Measurements from ENCODE around the gene TMEM89. TPM values are rescaled to one million over a fixed set of nuclear protein-coding genes. Genes with fewer than 3 reads are reported as not detected.

TMEM89 gene
- total RNA-seq, 2 donors from 2014 or later = 0.57 TPM; not detected in 1

DNA sequence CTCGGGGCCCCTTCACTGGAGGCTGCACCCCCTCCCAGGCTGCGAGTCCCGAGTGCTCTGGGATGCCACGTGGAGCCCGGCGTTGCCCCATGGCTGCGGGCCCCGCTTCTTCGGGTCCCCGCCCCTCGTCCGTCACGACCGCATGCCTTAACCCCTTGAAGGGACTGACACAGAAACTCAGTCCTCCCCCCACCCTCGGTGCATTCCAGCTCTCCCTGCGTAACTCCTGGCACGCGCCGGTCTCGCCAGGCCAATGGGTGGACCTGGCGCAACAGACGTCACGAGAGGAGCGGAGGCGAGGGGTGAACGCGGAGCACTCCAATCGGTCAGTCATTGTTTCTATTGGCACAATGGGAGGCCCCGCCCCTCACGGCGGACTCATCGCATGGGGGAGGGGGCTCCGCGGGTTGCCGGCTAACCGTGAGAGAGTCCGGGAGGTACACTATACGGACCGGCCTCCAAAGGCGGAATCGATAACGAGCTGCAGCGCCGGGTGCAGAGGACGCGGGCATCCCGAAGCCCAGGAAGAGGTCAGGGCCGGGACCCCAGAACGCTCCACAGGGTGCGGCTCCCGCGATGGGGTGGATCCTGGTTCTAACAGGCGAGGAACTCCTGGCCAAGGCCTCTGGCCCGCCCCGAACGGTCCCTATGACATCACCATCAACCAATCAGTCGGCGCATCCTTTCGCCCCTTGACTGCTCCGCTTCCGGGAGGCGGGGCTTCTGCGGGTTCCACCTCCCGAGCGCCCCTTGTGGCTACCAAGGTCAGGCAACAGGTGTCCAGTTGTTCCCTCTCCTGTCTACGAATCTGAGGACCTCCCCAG, 42.1 kb upstream of the TMEM89 start:
- TF ChIP-seq, protein P1, sequence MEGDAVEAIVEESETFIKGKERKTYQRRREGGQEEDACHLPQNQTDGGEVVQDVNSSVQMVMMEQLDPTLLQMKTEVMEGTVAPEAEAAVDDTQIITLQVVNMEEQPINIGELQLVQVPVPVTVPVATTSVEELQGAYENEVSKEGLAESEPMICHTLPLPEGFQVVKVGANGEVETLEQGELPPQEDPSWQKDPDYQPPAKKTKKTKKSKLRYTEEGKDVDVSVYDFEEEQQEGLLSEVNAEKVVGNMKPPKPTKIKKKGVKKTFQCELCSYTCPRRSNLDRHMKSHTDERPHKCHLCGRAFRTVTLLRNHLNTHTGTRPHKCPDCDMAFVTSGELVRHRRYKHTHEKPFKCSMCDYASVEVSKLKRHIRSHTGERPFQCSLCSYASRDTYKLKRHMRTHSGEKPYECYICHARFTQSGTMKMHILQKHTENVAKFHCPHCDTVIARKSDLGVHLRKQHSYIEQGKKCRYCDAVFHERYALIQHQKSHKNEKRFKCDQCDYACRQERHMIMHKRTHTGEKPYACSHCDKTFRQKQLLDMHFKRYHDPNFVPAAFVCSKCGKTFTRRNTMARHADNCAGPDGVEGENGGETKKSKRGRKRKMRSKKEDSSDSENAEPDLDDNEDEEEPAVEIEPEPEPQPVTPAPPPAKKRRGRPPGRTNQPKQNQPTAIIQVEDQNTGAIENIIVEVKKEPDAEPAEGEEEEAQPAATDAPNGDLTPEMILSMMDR (conservative IDR thresholded peaks at IDR 0.05) = peak; percentile 91
- WGBS, 2 experiments (ENCODE audit: insufficient coverage in 1 of 2, insufficient read length in 1 of 2) = 0% methylated on average over 30 to 66 of the region's 66 CpGs
- Mint-ChIP-seq H3K36me3 (ENCODE audit: low read depth) (peaks cover 31% of the 10 kb centered on the region), H3K4me1 (peaks cover 10% of the 10 kb centered on the region), H3K27ac (peak overlapping the region; percentile 100), H3K4me3 (peak overlapping the region; percentile 80), H3K27me3 (ENCODE audit: insufficient read depth) (peaks cover 10% of the 10 kb centered on the region), H3K9me3 (no peaks in the 10 kb centered on the region)
- Histone ChIP-seq H3K9ac (ENCODE audit: extremely low read depth, low read length, poor library complexity, severe bottlenecking) (peak overlapping the region; percentile 97), H3K4me1 (ENCODE audit: control insufficient read depth, insufficient read depth, low read length) (no peaks in the 10 kb centered on the region), H3K36me3 (ENCODE audit: control insufficient read depth, insufficient read depth, low read length) (peaks cover 35% of the 10 kb centered on the region), H3K27ac (ENCODE audit: low read depth, low read length) (peak overlapping the region; percentile 99), H3K9me3 (ENCODE audit: control insufficient read depth, low read length) (peaks cover 8% of the 10 kb centered on the region), H3K4me3 (ENCODE audit: low read length) (peak overlapping the region; percentile 94), H3K27me3 (ENCODE audit: control insufficient read depth, insufficient read depth, low read length, poor library complexity, severe bottlenecking) (no peaks in the 10 kb centered on the region)
- DNase-seq = peak; percentile 100

DNA sequence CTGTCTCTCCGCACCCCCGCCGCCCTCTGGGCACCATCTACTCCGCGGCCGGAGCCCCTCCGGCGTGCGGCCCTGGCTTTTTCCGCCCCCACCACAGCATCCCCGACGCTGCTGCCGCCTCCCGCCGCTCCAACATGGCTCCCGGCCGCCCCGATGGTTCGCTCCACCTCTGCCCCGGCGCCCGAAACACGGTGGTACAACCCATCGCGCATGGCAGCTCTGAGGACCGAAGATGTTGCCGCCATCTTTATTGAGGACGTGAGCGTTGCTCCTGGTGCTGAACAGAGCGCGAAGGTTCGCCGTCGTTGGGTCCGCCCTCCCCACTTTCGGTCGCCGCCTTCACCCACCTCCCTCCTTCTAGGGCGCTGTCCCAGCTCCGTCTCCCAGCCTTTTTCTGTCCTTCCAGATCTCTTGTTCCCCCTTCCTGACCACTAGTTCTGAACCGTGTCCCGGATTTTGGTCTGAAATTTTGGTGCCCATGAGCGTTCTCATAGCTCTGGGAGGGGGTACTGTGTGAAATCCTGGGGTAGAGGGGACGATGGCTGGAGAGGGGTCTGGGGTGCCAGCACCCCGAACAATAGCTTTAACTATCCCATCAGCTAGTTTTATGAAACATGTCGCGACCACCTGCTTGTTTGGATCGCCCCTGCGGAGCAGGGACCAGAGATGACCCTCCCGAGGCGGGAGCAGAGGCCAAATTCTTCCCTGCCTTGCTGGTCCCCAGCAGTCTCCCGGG, 41.4 kb upstream of the TMEM89 start, which contains the start of gene CELSR3:
Gene CELSR3, minus strand, starts transcription at position 134 of the 736 bp plus-strand sequence. CDS start 252 bp downstream, outside the sequence.
- Histone ChIP-seq H3K36me3 (ENCODE audit: control insufficient read depth, insufficient read depth, low read length) (peaks cover 34% of the 10 kb centered on the region), H3K4me1 (ENCODE audit: control insufficient read depth, insufficient read depth, low read length) (no peaks in the 10 kb centered on the region), H3K27ac (ENCODE audit: low read depth, low read length) (peak within 1 kb of the TSS; percentile 99), H3K27me3 (ENCODE audit: control insufficient read depth, insufficient read depth, low read length, poor library complexity, severe bottlenecking) (no peaks in the 10 kb centered on the region), H3K4me3 (ENCODE audit: low read length) (peak within 1 kb of the TSS; percentile 94), H3K9ac (ENCODE audit: extremely low read depth, low read length, poor library complexity, severe bottlenecking) (peak within 1 kb of the TSS; percentile 97), H3K9me3 (ENCODE audit: control insufficient read depth, low read length) (peaks cover 3% of the 10 kb centered on the region)
- TF ChIP-seq, protein P1 (conservative IDR thresholded peaks at IDR 0.05) = no peak
- H3K36me3 Mint-ChIP-seq (ENCODE audit: low read depth) = peaks cover 27% of the 10 kb centered on the region
- no peaks in the 10 kb centered on the region for H3K9me3 Mint-ChIP-seq
- peak within 1 kb of the TSS; percentile 80 for H3K4me3 Mint-ChIP-seq
- peaks cover 15% of the 10 kb centered on the region for H3K27me3 Mint-ChIP-seq (ENCODE audit: insufficient read depth)
- peak within 1 kb of the TSS; percentile 100 for H3K27ac Mint-ChIP-seq
- peaks cover 10% of the 10 kb centered on the region for H3K4me1 Mint-ChIP-seq
- 0% methylated on average over 28 to 52 of the region's 52 CpGs for WGBS, 2 experiments (ENCODE audit: insufficient coverage in 1 of 2, insufficient read length in 1 of 2)
- peak; percentile 95 for DNase-seq

DNA sequence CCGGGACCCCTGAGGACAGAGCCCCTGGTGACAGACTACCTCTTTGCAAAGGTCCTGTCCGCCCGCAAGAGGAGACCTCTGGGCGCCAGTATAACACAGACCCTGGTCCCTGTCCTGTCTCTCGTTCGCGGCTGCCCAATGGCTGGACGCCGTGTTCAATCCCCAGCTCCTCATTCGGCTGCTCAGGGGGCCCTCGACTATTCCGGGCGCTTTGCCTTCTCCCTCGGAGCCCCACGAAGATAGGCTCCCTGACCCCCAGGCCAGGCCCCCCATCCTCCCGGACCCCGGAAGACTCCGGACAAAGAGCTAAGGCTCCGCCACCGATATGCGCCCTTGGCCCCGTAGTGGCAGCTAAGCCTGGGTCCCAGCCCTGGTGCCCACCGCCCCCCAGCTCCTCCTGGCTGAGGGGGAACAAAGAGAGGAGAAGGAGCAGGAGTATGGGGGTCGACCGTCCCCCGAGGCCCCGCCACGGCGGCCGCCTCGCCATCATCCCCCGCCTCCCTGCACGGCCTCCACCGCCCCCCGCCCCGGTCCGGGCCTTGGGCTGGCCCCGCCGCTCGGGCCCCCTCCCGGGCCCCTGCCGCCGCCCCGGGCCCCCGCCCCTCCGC, 40.7 kb upstream of the TMEM89 start:
- no peak overlapping the region for H3K27ac Mint-ChIP-seq
- H3K36me3 ChIP-seq (ENCODE audit: control insufficient read depth, insufficient read depth, low read length) = peaks cover 34% of the 10 kb centered on the region
- DNase-seq = peak; percentile 63
- H3K4me1 Mint-ChIP-seq = peaks cover 10% of the 10 kb centered on the region
- TF ChIP-seq, protein P1 (conservative IDR thresholded peaks at IDR 0.05) = no peak
- H3K9me3 Mint-ChIP-seq = no peaks in the 10 kb centered on the region
- H3K27me3 Mint-ChIP-seq (ENCODE audit: insufficient read depth) = peaks cover 22% of the 10 kb centered on the region
- peak overlapping the region; percentile 94 for H3K4me3 ChIP-seq (ENCODE audit: low read length)
- H3K9ac ChIP-seq (ENCODE audit: extremely low read depth, low read length, poor library complexity, severe bottlenecking) = no peak overlapping the region
- peaks cover 28% of the 10 kb centered on the region for H3K36me3 Mint-ChIP-seq (ENCODE audit: low read depth)
- 2% methylated on average over 17 to 46 of the region's 46 CpGs for WGBS, 2 experiments (ENCODE audit: insufficient coverage in 1 of 2, insufficient read length in 1 of 2)
- H3K4me3 Mint-ChIP-seq = peak overlapping the region; percentile 80
- H3K4me1 ChIP-seq (ENCODE audit: control insufficient read depth, insufficient read depth, low read length) = no peaks in the 10 kb centered on the region
- H3K9me3 ChIP-seq (ENCODE audit: control insufficient read depth, low read length) = no peaks in the 10 kb centered on the region
- no peaks in the 10 kb centered on the region for H3K27me3 ChIP-seq (ENCODE audit: control insufficient read depth, insufficient read depth, low read length, poor library complexity, severe bottlenecking)
- peak overlapping the region; percentile 99 for H3K27ac ChIP-seq (ENCODE audit: low read depth, low read length)

Data from endodermal cell (in vitro differentiated cells).